GM23338 (cell line): ENCODE data around the gene FGF22. TPM values are rescaled to one million over a fixed set of nuclear protein-coding genes. Genes with fewer than 3 reads are reported as not detected.

Source experiments
- ATAC-seq: fragments of 200-7000 bp; cut with Tn5 transposase; 3 replicates; pipeline ENCODE4 v1.9.1; 2020
- DNase-seq: peaks from one replicate; pipeline ENCODE4 v3.0.0-alpha.2; 2015; ENCODE audit warnings: low spot score
- H2AFZ ChIP-seq: fragments of 200-600 bp; sonication (generic); 2 replicates; pipeline ENCODE4 v1.8.0; 2016; ENCODE audit warnings: antibody characterized with exemption, mild to moderate bottlenecking, moderate library complexity
- H3F3A ChIP-seq: fragments of 200-600 bp; sonication (generic); replicated peaks from 2 replicates; pipeline ENCODE4 v1.8.0; 2017; ENCODE audit warnings: antibody characterized with exemption, mixed run types, low read depth
- H3K27ac ChIP-seq: fragments of 200-600 bp; sonication (generic); 2 replicates; pipeline ENCODE4 v1.6.1; 2016; ENCODE audit warnings: low read depth
- H3K27me3 ChIP-seq: fragments of 200-600 bp; sonication (generic); 2 replicates; pipeline ENCODE4 v1.8.0; 2016; ENCODE audit warnings: mild to moderate bottlenecking, mixed run types, moderate library complexity; ENCODE audit not compliant: insufficient read depth
- H3K36me3 ChIP-seq: fragments of 200-600 bp; sonication (generic); 2 replicates; pipeline ENCODE4 v1.8.0; 2016; ENCODE audit warnings: mild to moderate bottlenecking; ENCODE audit not compliant: insufficient read depth
- H3K4me1 ChIP-seq: fragments of 200-600 bp; sonication (generic); 2 replicates; pipeline ENCODE4 v1.8.0; 2016; ENCODE audit warnings: mild to moderate bottlenecking, moderate library complexity; ENCODE audit not compliant: insufficient read depth
- H3K4me2 ChIP-seq: fragments of 200-600 bp; sonication (generic); 2 replicates; pipeline ENCODE4 v1.7.1; 2017; ENCODE audit warnings: mixed run types
- H3K4me3 ChIP-seq: fragments of 200-600 bp; sonication (generic); 2 replicates; pipeline ENCODE4 v1.6.1; 2016; ENCODE audit warnings: mixed run types
- H3K79me2 ChIP-seq: fragments of 200-600 bp; sonication (generic); replicated peaks from 2 replicates; pipeline ENCODE4 v1.8.0; 2017; ENCODE audit warnings: mild to moderate bottlenecking; ENCODE audit not compliant: insufficient read depth
- H3K9me2 ChIP-seq: fragments of 200-600 bp; sonication (generic); 2 replicates; pipeline ENCODE4 v1.8.0; 2017; ENCODE audit not compliant: insufficient read depth
- H4K20me1 ChIP-seq: fragments of 200-600 bp; sonication (generic); replicated peaks from 2 replicates; pipeline ENCODE4 v1.8.0; 2017; ENCODE audit warnings: mild to moderate bottlenecking; ENCODE audit not compliant: insufficient read depth
- H3K27ac Mint-ChIP-seq: 2 replicates; pipeline ENCODE4 v1.8.0; 2020; ENCODE audit warnings: inconsistent platforms, mild to moderate bottlenecking, moderate library complexity, mixed read lengths
- H3K27me3 Mint-ChIP-seq: 3 replicates; pipeline ENCODE4 v1.8.0; 2022; ENCODE audit warnings: low read depth, mild to moderate bottlenecking, moderate library complexity, mixed read lengths, inconsistent platforms; ENCODE audit not compliant: insufficient read depth, poor library complexity
- H3K36me3 Mint-ChIP-seq: 3 replicates; pipeline ENCODE4 v1.8.0; 2021; ENCODE audit warnings: low read depth, mild to moderate bottlenecking, inconsistent platforms, moderate library complexity, mixed read lengths
- H3K4me1 Mint-ChIP-seq: 3 replicates; pipeline ENCODE4 v1.8.0; 2020; ENCODE audit warnings: mild to moderate bottlenecking, inconsistent platforms, mixed read lengths
- H3K4me3 Mint-ChIP-seq: 3 replicates; pipeline ENCODE4 v1.8.0; 2021; ENCODE audit warnings: moderate library complexity, mild to moderate bottlenecking, inconsistent platforms, mixed read lengths
- H3K9me3 Mint-ChIP-seq: 3 replicates; pipeline ENCODE4 v1.8.0; 2020; ENCODE audit warnings: moderate library complexity, mild to moderate bottlenecking, inconsistent platforms, mixed read lengths
- CTCF ChIP-seq, 2 experiments: fragments of 200-600 bp in 1 of 2; sonication (generic) in 1 of 2; conservative IDR thresholded peaks; 2 replicates each; pipeline versions ENCODE4 v1.5.1 to v1.6.1; 2016 to 2017; ENCODE audit warnings: antibody characterized with exemption in 2 of 2, low read depth in 2 of 2, mild to moderate bottlenecking in 2 of 2, moderate library complexity in 1 of 2
- ETS1 ChIP-seq: IDR thresholded peaks from 2 replicates; pipeline ENCODE4 v1.6.1; 2016; ENCODE audit warnings: antibody characterized with exemption
- EZH2phosphoT487 ChIP-seq: fragments of 200-600 bp; sonication (generic); IDR thresholded peaks from one replicate; pipeline ENCODE4 v1.8.1; 2018; ENCODE audit warnings: antibody characterized with exemption; ENCODE audit not compliant: unreplicated experiment
- NANOG ChIP-seq: IDR thresholded peaks from 2 replicates; pipeline ENCODE4 v1.6.1; 2016; ENCODE audit warnings: antibody characterized with exemption, borderline replicate concordance
- POLR2AphosphoS5 ChIP-seq: IDR thresholded peaks from 2 replicates; pipeline ENCODE4 v1.6.1; 2016; ENCODE audit warnings: antibody characterized with exemption, low read depth
- STAT1 ChIP-seq: IDR thresholded peaks from one replicate; pipeline ENCODE4 v1.6.1; 2016; ENCODE audit warnings: antibody characterized with exemption; ENCODE audit not compliant: unreplicated experiment
- ZNF331 ChIP-seq: fragments of 250-450 bp; sonication (Bioruptor Pico); IDR thresholded peaks from 2 replicates; pipeline ENCODE4 v1.5.0; 2020; ENCODE audit warnings: low read depth, mild to moderate bottlenecking, moderate library complexity
- polyA plus RNA-seq: library from polyadenylated mRNA; unstranded; fragments of >200 nt; fragmentation: Nextera tagmentation; extraction: Ambion mirVana; gene quantifications from 2 replicates; pipeline ENCODE4 v1.2.1, GENCODE V29; 2016
- total RNA-seq: library from RNA; depleted of rRNA; stranded (reverse); fragments of >200 nt; shearing (Covaris generic); gene quantifications from 2 replicates; pipeline ENCODE4 v1.2.3, GENCODE V29; 2014

Gene FGF22
- total and polyA plus RNA-seq, 2 experiments from 2014 or later, result 1.0 to 2.8 TPM

- Histone ChIP-seq H3K27me3 (no peaks in the 10 kb centered on the region), H3K4me2 (no peak overlapping the region), H3K79me2 (no peaks in the 10 kb centered on the region), H3K9me2 (no peaks in the 10 kb centered on the region), H2AFZ (no peak overlapping the region), H3K4me3 (no peak overlapping the region), H3K27ac (no peak overlapping the region), H3F3A (no peaks in the 10 kb centered on the region), H3K4me1 (no peaks in the 10 kb centered on the region), H4K20me1 (no peaks in the 10 kb centered on the region; the same call in none of the 2 replicates), H3K36me3 (no peaks in the 10 kb centered on the region)
- no peak for TF ChIP-seq ETS1
- no peak for TF ChIP-seq POLR2AphosphoS5
- no peak for TF ChIP-seq NANOG
- Mint-ChIP-seq H3K27me3 (peaks cover 17% of the 10 kb centered on the region), H3K27ac (no peak overlapping the region), H3K4me1 (peaks cover 6% of the 10 kb centered on the region), H3K36me3 (peaks cover 12% of the 10 kb centered on the region; the same call in 2 of the 3 replicates), H3K9me3 (no peaks in the 10 kb centered on the region), H3K4me3 (no peak overlapping the region)
- ATAC-seq (no peak), DNase-seq (no peak)
These were observed 26.7 kb upstream of the FGF22 start for GRCh38 chr19:612941-613340.

- Mint-ChIP-seq H3K27ac (no peak overlapping the region), H3K27me3 (peaks cover 17% of the 10 kb centered on the region), H3K9me3 (no peaks in the 10 kb centered on the region), H3K36me3 (peaks cover 20% of the 10 kb centered on the region), H3K4me1 (peaks cover 6% of the 10 kb centered on the region), H3K4me3 (no peak overlapping the region; the same call in 2 of the 3 replicates)
- Histone ChIP-seq H3K27ac (no peak overlapping the region), H4K20me1 (peaks cover 4% of the 10 kb centered on the region), H3K36me3 (no peaks in the 10 kb centered on the region), H3K79me2 (no peaks in the 10 kb centered on the region), H3K4me2 (no peak overlapping the region), H3K9me2 (no peaks in the 10 kb centered on the region), H3K4me3 (no peak overlapping the region), H2AFZ (no peak overlapping the region), H3F3A (no peaks in the 10 kb centered on the region), H3K27me3 (no peaks in the 10 kb centered on the region), H3K4me1 (no peaks in the 10 kb centered on the region)
- ATAC-seq (no peak), DNase-seq (no peak)
- TF ChIP-seq ZNF331 (CRISPR knock-in tag), result no peak
- no peak for TF ChIP-seq STAT1
- no peak for TF ChIP-seq CTCF (conservative IDR thresholded peaks at IDR 0.05; ENCODE audit: low read depth in 2 of 2)
- no peak for TF ChIP-seq NANOG
- no peak for TF ChIP-seq EZH2phosphoT487
These were observed 25.7 kb upstream of the FGF22 start for GRCh38 chr19:613732-614567.
